ENCODE measurements around the gene POLR3K.

GRCh38 chr16:85407-85782 is 32.0 kb upstream of the POLR3K start:
- TF ChIP-seq CTCF (IDR thresholded peaks at IDR 0.05) (no peak), POLR2A (IDR thresholded peaks at IDR 0.05) (no peak), POLR2AphosphoS5 (IDR thresholded peaks at IDR 0.05) (no peak)

All from upper lobe of left lung (tissue), 4 donors.